Panc1 (cell line): ENCODE measurements around the gene SLC2A6. TPM values are rescaled to one million over a fixed set of nuclear protein-coding genes. Genes with fewer than 3 reads are reported as not detected.

Experiments used
- ATAC-seq: fragments of 200-7000 bp; cut with Tn5 transposase; 2 replicates; pipeline ENCODE4 v1.9.1; 2020; ENCODE audit warnings: mild to moderate bottlenecking, moderate library complexity
- BruUV-seq: library from RNA; stranded (reverse); fragments of 400-500 nt; replicated peaks from 2 replicates; lab custom pipeline; 2021; lab: Mats Ljungman, UMichigan
- CTCF ChIA-PET: fragments of 300-600 bp; sonication (Branson Sonifier 250); formaldehyde crosslinking; loops from one replicate; lab custom pipeline; 2022; ENCODE audit warnings: antibody characterized with exemption; lab: Charles Lee
- POLR2A ChIA-PET: fragments of 300-600 bp; sonication (Branson Sonifier 250); formaldehyde crosslinking; loops from one replicate; lab custom pipeline; 2022; ENCODE audit warnings: antibody characterized with exemption; lab: Charles Lee
- DNase-seq: peaks from one replicate; pipeline ENCODE4 v3.0.0-alpha.2; 2010; ENCODE audit warnings: low read depth, low spot score
- H3K27ac ChIP-seq: 2 replicates; pipeline ENCODE4 v1.5.1; 2011; ENCODE audit warnings: mild to moderate bottlenecking, low read length, inconsistent platforms
- H3K27me3 ChIP-seq: fragments of 200-500 bp; sonication (Bioruptor generic); 2 replicates; pipeline ENCODE4 v1.6.0; 2014; ENCODE audit warnings: low read length, inconsistent platforms; ENCODE audit not compliant: control insufficient read depth, insufficient read depth
- H3K36me3 ChIP-seq: fragments of 200-500 bp; sonication (Bioruptor generic); 2 replicates; pipeline ENCODE4 v1.5.1; 2014; ENCODE audit warnings: inconsistent platforms, mild to moderate bottlenecking, low read length, moderate library complexity; ENCODE audit not compliant: control insufficient read depth, insufficient read depth
- H3K4me1 ChIP-seq: 2 replicates; pipeline ENCODE4 v1.5.1; 2011; ENCODE audit warnings: inconsistent platforms, mild to moderate bottlenecking, low read length, moderate library complexity; ENCODE audit not compliant: control insufficient read depth, insufficient read depth
- H3K4me3 ChIP-seq, 2 experiments: 2 replicates each; pipeline ENCODE4 v1.5.1; 2011 to 2012; ENCODE audit warnings: low read depth in 2 of 2, low read length in 2 of 2, mild to moderate bottlenecking in 2 of 2, inconsistent platforms in 1 of 2, moderate library complexity in 1 of 2
- H3K9me3 ChIP-seq: fragments of 200-500 bp; sonication (Bioruptor generic); 2 replicates; pipeline ENCODE4 v1.5.1; 2014; ENCODE audit warnings: low read depth, mild to moderate bottlenecking, inconsistent platforms, low read length, moderate library complexity; ENCODE audit not compliant: control insufficient read depth, insufficient read depth
- CTCF ChIP-seq: fragments of 450-650 bp; IDR thresholded peaks from 2 replicates; pipeline ENCODE4 v1.5.1; 2017; ENCODE audit warnings: mild to moderate bottlenecking
- POLR2AphosphoS5 ChIP-seq: IDR thresholded peaks from 2 replicates; pipeline ENCODE4 v1.6.1; 2012; ENCODE audit warnings: mild to moderate bottlenecking, low read depth, low read length, moderate library complexity
- SIN3A ChIP-seq: IDR thresholded peaks from 2 replicates; pipeline ENCODE4 v1.6.1; 2012; ENCODE audit warnings: low read depth, mild to moderate bottlenecking, low read length, moderate library complexity, borderline replicate concordance; ENCODE audit not compliant: insufficient read depth
- TCF7L2 ChIP-seq: IDR thresholded peaks from 2 replicates; pipeline ENCODE4 v1.6.1; 2011; ENCODE audit warnings: mild to moderate bottlenecking, low read depth, low read length, inconsistent platforms
- in situ Hi-C: cut with HindIII; loops from 2 replicates; pipeline ENCODE4 v1.10.0; 2016; ENCODE audit warnings: low sequenced_read_pairs, low pct_unique_long_range_greater_than_20kb
- intact Hi-C: fragments of 100-400 bp; cut with micrococcal nuclease; formaldehyde crosslinking; loops from one replicate; pipeline ENCODE4 v1.10.0; 2022; ENCODE audit not compliant: unreplicated experiment
- total RNA-seq: library from RNA; stranded (reverse); gene quantifications from one replicate; pipeline ENCODE4 v1.2.1, GENCODE V29; 2021; ENCODE audit not compliant: unreplicated experiment
- TF ChIP-seq, protein P1 (sequence below), 2 experiments: IDR thresholded peaks; 2 replicates each; pipeline ENCODE4 v1.6.1; 2011 to 2012; ENCODE audit warnings: low read depth in 2 of 2, control low read depth in 1 of 2, low read length in 1 of 2, mild to moderate bottlenecking in 1 of 2, moderate library complexity in 1 of 2; ENCODE audit not compliant: insufficient read depth in 1 of 2

SLC2A6 gene
- total RNA-seq, 1 experiment from 2014 or later: 48.2 TPM

DNA sequence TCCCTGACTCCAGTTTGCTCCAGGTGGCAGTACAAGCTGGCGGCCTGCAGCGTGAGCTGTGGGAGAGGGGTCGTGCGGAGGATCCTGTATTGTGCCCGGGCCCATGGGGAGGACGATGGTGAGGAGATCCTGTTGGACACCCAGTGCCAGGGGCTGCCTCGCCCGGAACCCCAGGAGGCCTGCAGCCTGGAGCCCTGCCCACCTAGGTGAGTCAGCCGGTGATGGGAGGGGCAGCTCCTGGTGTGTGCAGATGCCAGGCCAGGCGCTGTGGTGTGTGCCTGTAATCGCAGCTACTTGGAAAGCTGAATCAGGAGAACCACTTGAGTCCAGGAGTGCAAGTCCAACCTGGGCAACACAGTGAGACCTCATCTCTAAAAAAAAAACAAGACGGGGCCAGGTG, 29.1 kb downstream of the SLC2A6 start:
- Histone ChIP-seq H3K9me3 (no peaks in the 10 kb centered on the region), H3K27me3 (no peaks in the 10 kb centered on the region), H3K27ac (no peak overlapping the region), H3K4me1 (no peaks in the 10 kb centered on the region; the same call in 1 of the 2 replicates), H3K36me3 (no peaks in the 10 kb centered on the region), H3K4me3 (no peak overlapping the region)
- in situ Hi-C loops: no loop called here
- no peak for ATAC-seq
- TF ChIP-seq SIN3A: no peak
- TF ChIP-seq, protein P1, sequence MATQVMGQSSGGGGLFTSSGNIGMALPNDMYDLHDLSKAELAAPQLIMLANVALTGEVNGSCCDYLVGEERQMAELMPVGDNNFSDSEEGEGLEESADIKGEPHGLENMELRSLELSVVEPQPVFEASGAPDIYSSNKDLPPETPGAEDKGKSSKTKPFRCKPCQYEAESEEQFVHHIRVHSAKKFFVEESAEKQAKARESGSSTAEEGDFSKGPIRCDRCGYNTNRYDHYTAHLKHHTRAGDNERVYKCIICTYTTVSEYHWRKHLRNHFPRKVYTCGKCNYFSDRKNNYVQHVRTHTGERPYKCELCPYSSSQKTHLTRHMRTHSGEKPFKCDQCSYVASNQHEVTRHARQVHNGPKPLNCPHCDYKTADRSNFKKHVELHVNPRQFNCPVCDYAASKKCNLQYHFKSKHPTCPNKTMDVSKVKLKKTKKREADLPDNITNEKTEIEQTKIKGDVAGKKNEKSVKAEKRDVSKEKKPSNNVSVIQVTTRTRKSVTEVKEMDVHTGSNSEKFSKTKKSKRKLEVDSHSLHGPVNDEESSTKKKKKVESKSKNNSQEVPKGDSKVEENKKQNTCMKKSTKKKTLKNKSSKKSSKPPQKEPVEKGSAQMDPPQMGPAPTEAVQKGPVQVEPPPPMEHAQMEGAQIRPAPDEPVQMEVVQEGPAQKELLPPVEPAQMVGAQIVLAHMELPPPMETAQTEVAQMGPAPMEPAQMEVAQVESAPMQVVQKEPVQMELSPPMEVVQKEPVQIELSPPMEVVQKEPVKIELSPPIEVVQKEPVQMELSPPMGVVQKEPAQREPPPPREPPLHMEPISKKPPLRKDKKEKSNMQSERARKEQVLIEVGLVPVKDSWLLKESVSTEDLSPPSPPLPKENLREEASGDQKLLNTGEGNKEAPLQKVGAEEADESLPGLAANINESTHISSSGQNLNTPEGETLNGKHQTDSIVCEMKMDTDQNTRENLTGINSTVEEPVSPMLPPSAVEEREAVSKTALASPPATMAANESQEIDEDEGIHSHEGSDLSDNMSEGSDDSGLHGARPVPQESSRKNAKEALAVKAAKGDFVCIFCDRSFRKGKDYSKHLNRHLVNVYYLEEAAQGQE (IDR thresholded peaks at IDR 0.05; ENCODE audit: insufficient read depth in 1 of 2, low read depth in 2 of 2, low read length in 1 of 2): no peak
- DNase-seq: no peak
- POLR2A ChIA-PET: no interaction called here
- CTCF ChIA-PET: interaction anchor here (0.6 kb wide), 1 partner anchor 275 kb away, joined by 3 read pairs; no protein-coding TSS in a partner anchor
- no TSS peak for BruUV-seq
- intact Hi-C loops: no loop called here

DNA sequence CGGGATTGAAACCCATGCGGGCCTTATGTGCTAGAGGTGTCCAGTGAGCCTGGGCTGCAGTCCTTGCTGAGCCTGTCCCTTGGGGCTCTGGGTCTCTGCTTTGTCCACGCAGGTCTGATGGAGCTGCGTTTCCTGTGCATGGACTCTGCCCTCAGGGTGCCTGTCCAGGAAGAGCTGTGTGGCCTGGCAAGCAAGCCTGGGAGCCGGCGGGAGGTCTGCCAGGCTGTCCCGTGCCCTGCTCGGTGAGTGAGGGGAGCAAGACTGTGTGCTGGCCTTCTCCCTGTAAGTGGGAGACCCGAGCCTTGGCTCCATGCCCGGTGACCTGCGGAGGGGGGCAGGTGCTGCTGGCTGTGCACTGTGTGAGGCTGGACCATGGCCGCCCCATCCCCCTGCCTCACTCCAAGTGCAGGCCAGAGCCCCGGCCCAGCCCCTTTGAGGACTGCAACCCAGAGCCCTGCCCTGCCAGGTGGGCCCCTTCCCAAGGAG, 30.4 kb downstream of the SLC2A6 start:
- no peak for TF ChIP-seq CTCF
- no peak for TF ChIP-seq SIN3A
- TF ChIP-seq, protein P1 (IDR thresholded peaks at IDR 0.05; ENCODE audit: insufficient read depth in 1 of 2, low read depth in 2 of 2, low read length in 1 of 2): no peak
- no peak for TF ChIP-seq TCF7L2
- no peak for TF ChIP-seq POLR2AphosphoS5
- Histone ChIP-seq H3K36me3 (no peaks in the 10 kb centered on the region), H3K4me3 (no peak overlapping the region), H3K9me3 (no peaks in the 10 kb centered on the region), H3K4me1 (no peaks in the 10 kb centered on the region; the same call in 1 of the 2 replicates), H3K27ac (no peak overlapping the region), H3K27me3 (no peaks in the 10 kb centered on the region)
- CTCF ChIA-PET: no interaction called here
- BruUV-seq: no TSS peak
- in situ Hi-C loops (no loop called here), intact Hi-C loops (no loop called here)
- ATAC-seq: no peak
- no peak for DNase-seq
- POLR2A ChIA-PET: no interaction called here
